ENCODE results near the gene ARIH2. TPM values are rescaled to one million over a fixed set of nuclear protein-coding genes. Genes with fewer than 3 reads are reported as not detected.

Gene ARIH2
- total and polyA plus RNA-seq, 2 of the 8 experiments (the other 6 are each of a cell fraction or from before 2014, with no cell fraction given), result 72.9 to 136 TPM

GRCh38 chr3:48928679-48929078 lies 10.0 kb downstream of the ARIH2 start (continued):
- TF ChIP-seq KDM1A (IDR thresholded peaks at IDR 0.05; ENCODE audit: borderline replicate concordance, low read length) (no peak), ZNF274 (IDR thresholded peaks at IDR 0.05; ENCODE audit: borderline replicate concordance, extremely low read depth, low read length) (no peak), KDM4A (IDR thresholded peaks at IDR 0.05; ENCODE audit: low read depth, low read length, severe bottlenecking) (no peak)

All from H1 (cell line).